ENCODE data around the gene PALLD.

Gene PALLD

DNA sequence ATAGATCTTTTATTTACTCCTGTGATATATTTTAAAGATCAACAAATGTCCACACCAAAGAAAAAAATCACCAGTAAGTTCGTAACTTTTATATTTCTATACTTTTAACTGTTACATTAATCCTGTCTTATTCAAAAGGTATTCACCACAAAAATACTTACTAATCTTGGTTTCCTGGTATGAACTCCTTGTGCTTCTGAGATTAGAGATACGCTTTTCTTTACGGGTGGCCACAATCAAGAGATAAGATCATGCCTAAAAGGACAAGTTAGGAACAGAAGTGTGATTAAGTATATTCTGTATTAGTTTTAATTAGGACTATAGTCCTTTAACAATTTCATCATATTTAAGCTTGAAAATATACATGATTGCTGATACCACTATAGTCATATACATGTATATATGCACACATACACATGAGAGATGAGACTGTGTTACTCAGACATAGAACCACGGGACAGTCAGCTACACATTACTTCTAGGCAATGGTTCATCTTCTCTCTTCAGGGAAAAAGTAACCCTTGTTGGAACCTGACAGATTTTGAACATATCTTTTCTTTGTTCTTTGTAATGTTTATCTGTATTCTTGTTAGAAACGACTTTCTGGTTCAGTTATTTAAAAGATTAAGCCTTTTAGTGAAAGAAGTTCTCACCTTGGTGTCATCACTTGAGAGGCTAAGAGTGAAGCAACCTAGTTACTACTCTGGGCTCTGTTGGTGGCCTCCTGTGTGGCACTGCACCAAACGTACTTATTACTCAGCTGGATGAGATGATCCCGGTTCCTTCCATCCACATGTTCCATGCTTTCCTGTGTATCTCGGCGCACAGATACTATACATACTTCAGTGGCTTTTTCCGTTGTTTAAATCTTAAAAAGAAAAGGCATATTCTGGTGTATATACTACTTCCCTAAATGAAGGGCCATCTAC, 367.1 kb downstream of the PALLD start:
- DNase-seq = no peak

DNA sequence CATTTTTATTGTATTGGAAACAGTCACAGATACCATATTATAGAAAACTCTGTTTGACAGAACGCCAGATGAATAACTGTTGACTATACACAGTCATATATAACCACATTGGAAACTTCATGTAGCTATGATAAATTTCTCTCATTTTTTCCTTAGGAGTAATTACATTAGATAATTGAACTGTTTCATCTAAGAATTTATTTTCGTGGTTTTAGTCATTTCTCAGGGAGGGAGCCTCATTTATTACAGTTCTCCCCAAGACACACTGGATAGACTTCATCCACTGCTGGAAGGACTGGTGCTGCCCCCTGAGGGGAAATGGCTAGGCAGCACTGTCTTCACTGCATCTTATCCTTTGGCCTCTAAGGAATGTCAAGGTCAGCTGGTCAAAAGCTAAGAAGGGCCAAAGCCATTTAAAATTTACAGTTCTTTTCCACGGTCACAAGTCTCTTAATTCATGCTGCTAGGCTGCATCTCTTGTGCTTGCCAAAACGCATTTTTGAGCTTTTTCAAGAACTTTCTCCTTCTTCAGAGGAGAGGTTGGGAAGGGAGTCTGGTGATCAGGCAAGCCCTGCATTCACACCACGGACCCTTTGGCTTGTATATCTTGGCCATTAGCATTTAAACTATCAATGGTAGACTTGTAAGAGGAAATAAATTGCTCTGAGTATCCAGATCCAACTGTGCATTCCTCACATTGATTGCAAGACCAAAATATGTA, 368.1 kb downstream of the PALLD start:
- DNase-seq = no peak

- no peak for DNase-seq
Measured at GRCh38 chr4:168865854-168866253, 369.0 kb downstream of the PALLD start.

GRCh38 chr4:168866635-168867034, 369.8 kb downstream of the PALLD start:
- DNase-seq = no peak

DNA sequence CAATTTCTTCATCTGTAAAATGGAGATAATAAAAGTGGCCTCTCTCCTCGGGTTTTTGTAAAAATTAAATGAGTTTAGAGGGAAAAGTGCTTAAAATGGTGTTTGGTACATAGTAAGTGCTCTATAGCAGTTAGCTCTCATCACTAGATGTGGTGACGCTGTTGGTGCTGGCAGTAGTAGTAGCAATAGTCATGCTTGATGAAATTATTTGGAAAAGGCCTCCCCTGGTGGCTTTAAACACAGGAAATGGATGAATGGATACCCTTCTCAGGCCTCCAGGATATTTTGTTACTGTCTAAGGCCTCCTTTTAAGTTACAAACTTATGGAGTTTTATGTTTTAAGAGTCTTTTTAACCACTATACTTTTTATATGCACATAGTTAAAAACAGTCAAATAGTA, 370.3 kb downstream of the PALLD start:
- no peak for DNase-seq

DNA sequence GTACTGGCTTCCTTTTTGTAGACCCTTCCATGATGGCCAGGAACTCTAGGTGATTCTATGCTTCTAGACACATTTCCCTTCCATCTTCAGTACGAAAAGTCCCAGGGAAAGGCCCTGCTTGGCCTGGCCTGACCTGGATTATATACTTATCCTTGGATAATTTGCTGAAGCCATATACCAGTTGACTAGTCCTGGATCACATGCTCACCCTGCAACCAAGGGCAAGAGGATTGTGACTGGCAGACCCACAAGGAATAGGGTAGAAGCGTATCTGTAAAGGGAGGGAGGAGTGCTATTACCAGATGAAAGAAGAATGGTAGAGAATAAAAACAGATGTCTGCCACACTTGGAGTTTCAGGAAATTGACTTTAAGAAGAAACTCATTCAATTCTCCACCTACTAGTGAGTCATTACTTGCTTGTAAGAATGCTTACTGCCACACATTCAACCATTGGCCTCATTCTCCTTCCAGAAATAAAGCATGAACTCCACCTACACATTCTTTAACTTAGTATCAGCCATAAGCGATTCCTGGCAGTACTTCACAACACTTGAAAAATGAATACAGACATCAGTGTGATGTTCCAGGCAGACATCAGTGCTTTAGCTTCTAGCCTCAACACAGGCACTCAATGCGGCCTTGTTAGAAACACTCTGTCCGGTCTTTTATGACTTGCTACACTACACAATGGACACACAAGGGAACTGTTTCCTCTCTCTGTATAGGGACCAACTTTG, 371.4 kb downstream of the PALLD start:
- DNase-seq = no peak

GRCh38 chr4:168868802-168869201, 371.9 kb downstream of the PALLD start:
- DNase-seq = no peak

DNA sequence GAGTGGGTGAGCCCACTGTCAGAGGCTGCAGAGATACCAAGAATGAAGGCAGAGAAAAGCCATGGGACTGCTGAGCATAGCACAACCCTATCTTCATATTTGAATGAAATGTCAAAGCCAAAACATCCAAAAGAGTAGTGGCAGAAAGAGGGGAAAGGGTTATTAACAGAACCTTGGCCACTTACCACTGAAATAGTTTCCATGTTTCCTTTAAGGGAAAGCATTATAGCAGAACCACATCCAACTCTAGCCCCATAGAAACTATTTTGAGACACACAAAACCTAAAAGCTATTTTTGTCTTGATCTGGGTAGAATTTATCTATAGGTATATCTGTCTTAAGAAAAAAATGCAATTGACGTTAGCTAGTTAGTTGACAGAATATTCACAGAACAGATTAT, 373.2 kb downstream of the PALLD start:
- DNase-seq = no peak

GRCh38 chr4:168871632-168872031, 374.8 kb downstream of the PALLD start:
- DNase-seq = no peak

- DNase-seq = no peak
Measured at GRCh38 chr4:168874083-168874482, 377.2 kb downstream of the PALLD start.

GRCh38 chr4:168876106-168876505, 379.3 kb downstream of the PALLD start:
- DNase-seq = no peak

- peak; percentile 17 for DNase-seq
Measured at GRCh38 chr4:168877511-168878491, 380.9 kb downstream of the PALLD start.

DNA sequence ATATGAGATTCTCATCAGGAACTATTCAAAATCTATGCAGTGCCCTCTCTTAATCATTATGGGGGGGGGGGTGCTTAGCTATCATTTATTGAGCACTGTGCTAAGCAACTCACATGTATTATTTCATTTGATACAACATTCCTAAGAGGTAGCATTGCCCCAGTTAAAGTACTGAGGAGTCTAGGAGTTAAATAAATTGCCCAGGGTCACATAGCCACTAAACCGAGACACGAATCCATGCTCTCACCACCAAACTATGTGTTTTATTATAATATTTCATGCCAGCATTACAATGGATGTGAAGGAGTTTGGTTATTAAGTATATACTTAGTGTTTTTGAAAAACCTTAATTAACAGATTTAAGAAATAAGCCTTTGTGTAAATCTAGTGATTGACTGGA, 381.8 kb downstream of the PALLD start:
- no peak for DNase-seq

GRCh38 chr4:168879188-168879587, 382.3 kb downstream of the PALLD start:
- no peak for DNase-seq

DNA sequence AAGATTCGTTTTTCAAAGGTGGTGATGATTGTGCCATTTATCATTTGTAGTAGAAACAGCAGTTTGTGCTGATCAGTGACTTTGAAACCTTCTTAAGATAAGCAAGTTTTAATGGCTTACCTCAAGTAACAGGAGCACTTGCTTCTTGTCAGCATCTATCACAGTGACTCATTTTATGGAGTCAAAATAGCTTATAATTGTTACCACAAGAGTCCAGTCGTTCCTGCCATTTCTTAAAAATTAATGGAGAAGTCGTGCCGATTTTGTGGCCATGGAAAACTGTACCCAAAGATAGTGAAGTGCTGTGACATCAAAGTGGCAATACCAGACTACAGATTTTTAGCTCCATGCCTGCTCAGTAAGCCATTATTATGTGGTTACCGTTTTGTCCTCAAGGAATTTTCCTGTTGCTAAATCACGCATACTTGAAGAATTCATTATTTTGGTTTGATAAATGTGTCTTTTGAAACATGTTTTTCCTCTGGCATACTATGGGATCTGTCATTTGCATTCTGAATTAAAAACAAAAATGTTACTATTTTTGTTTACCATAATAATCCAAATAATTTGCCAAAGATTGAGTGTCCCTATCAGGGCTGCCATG, 383.3 kb downstream of the PALLD start:
- DNase-seq = no peak

DNA sequence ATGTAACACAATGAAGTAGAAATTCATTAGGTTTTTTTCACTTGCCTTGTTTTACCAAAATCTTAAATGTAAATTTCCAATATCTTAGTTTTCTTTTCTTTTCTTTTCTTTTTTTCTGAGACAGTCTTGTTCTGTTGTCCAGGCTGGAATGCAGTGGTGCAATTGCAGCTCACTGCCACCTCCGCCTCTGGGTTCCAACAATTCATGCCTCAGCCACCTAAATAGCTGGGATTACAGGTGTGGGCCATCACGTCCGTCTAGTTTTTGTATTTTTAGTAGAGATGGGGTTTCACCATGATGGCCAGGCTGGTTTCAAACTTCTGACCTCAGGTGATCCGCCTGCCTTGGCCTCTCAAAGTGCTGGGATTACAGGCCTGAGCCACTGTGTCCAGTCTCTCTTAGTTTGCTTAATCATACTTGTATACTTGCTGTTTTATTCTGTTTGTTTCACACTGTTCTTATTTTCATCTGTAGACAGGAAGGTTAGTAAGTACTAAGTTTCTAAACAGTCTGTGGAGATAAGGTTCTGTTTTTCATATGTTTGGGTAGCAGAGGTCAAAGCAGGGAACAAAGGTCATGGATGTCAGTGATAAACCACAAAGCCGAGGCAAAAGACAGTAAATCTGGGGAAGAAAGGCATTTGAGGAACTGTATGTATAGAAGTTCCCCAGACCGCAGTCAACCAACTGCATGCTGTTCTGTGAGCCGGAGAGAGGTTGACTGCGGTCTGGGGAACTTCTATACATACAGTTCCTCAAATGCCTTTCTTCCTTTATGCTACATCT, 384.2 kb downstream of the PALLD start:
- no peak for DNase-seq

DNA sequence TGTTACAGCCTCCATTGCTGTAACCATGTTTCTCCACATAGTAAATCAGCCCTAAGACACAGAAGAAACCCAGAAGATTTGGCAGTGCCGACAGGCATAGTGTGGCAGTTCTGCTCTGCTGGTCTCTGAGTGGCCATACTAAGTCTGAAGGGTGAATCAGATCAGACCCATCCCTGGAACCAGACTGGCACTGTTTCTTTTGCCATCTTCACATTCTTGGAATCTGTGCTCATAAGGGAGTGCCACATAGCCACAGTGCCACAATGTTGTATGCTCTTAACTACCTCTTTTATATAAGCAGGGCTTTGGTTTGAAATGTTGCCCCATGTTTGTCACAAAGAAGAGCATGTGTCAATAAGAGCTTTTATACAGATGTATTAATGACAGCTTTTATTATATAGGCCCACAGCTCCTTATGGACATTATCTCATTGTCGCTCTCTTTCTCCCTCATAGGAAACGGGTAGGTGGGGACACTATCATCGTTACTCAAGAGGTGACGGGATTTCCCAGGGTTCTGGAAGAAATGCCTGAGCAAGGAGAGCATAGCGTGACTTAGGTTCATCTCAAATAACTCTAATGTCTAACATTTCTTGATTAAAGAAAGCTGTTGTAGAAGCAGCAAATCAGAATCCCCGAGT, 385.0 kb downstream of the PALLD start:
- no peak for DNase-seq

DNA sequence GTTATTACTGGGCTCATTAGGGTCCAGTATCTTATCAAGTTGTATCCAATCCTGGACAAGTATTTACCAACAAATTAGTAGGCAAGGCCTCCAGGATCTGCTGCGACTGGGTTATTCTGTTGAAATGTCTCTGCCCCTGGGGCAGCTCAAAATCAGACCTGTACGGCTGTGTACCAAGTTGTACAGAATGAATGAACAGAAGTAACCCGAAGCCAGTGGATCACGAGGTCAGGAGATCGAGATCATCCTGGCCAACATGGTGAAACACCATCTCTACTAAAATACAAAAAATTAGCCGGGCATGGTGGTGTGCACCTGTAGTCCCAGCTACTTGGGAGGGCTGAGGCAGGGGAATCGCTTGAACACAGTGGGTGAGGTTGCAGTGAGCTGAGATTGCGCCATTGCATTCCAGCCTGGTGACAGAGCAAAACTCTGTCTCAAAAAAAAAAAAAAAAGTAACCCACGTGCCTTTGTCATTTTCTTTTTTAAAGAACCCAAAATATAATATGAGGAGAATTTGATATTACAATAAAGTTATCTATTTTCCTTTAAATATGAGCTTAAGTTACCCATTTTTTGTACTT, 385.9 kb downstream of the PALLD start:
- DNase-seq = no peak

- no peak for DNase-seq
Measured at GRCh38 chr4:168883513-168883912, 386.7 kb downstream of the PALLD start.

Data from stimulated activated CD4-positive, alpha-beta T cell treated with anti-CD3 and anti-CD28 coated beads, Interleukin-4, amount 100 ng/mL, for 1 hour (primary cell).